Pons (tissue), 1 donor: Measurements from ENCODE around the gene SIK3.
A peak's percentile ranks its signal among the peaks of the same experiment; 100 is the strongest.
"Not testable (repeated sequence)": the region's sequence is repeated elsewhere in the genome, so short reads cannot be mapped to it uniquely, and the experiment has no call there.

Experiments
- DNase-seq: peaks from one replicate; pipeline ENCODE4 v3.0.0-alpha.2; 2016; ENCODE audit warnings: low spot score

SIK3 gene

DNA sequence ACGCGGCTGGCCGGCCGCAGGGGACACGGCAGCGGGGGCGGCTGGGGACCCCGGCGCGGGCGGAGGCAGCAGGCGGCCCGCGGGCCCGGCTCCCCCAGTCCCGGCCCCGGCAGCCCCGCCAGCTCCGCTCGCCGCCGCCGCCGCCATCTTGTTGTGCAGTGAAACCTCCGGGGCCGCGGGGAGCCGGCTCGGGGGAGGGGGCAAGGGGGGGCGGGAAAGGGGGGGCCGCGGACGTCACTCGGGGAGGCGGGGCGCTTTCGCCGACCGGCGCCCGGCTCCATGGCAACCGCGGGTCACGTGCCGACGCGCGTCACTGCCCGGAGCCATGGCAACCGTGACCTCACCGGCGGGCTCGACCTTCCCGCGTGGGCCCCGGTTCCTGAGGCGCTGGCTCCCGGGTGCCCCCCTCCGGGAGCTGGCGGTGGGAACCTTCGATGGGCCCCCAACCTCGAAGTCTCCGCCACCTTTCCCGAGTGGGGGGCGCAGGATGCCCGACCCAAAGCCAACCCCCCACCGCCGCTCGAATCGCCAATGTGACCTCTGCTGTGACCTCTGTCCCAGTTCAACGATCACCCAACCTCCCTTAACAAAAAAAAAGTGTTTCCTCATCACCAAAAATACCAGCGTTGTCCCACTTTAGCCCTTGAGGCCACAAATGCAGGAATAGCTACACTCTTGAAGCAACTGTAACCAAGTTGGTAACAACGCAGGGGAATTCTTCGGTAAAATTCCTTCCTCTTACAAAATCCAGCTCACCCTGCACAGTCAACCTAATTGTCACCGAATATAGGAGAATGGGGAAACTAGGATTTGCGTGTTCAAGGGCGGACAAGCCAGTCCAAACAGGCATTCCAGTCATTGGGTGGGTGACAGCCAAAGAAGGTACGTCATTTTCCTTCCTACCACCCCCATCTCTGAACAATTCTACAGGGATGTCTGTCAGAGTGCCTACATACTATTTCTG is at the start of gene SIK3:
SIK3 (minus strand) TSS at position 160 of the 964 bp plus-strand sequence; CDS start at position 147, 13 bp downstream.
- DNase-seq, result peak; percentile 88

- no peak for DNase-seq
These were observed 48.3 kb upstream of the SIK3 start for GRCh38 chr11:117146521-117146920.

DNA sequence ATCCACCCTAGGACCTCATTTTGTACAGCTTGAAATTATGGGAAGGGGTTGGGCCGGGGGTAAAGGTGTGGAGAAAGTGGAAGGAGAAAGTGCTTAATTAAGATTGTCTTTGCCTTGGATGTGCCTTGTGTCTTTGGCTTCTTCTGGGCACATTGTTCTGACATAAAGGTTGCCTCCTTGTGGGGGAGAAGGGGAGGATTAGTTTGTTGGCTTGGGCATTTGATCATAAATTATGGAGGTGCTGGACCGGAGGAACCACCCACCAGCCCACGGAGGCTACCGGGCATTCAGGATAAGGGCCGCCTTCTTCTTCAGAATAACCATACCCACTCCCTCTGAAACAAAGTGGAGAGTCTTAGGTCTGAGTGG is 47.1 kb upstream of the SIK3 start:
- peak; percentile 34 for DNase-seq

DNA sequence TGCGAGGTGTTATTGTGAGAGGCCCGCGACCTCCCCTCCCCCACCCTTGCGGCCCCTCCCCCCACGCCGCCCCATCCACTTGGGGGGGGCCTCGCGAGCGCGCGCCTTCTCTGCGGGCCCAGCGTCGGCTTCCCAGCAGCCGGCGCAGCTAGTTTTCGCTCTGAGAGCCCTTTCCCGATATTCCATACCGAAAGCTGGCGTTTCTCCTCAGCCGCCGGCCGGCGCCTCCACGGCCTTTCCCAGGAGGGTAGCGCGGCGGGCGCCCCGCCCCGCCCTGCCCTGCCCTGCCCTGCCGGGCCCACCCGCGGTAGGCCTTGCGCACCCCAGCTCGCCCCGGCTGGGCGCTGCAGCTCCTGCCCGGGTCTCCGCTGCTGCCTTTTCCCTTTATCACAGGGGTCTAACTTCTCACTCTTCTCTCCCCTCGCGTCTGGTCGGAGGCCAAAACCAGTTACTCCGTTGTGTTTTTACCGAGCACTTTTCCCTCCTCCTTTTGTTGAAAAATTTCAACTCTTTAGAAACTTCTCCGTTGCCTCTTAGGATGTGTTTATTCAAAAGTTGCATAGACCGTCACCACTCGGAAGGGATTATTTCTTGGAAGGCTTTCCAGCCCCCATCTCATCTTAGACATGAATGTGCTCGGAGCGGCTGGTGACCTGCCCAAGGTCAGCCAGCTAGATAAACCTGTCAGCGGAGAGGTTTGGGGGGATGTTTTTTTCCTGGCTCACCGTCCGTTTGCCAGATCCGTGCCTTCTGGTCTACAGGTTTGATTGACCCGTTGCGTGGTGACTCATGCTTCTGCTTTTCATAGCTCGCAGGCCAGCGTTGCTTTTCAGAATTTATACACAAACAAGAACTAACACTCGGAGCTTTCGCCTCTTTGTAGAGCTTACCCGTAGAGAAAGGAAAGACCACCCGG is 46.5 kb upstream of the SIK3 start:
- DNase-seq, result peak; percentile 56

DNA sequence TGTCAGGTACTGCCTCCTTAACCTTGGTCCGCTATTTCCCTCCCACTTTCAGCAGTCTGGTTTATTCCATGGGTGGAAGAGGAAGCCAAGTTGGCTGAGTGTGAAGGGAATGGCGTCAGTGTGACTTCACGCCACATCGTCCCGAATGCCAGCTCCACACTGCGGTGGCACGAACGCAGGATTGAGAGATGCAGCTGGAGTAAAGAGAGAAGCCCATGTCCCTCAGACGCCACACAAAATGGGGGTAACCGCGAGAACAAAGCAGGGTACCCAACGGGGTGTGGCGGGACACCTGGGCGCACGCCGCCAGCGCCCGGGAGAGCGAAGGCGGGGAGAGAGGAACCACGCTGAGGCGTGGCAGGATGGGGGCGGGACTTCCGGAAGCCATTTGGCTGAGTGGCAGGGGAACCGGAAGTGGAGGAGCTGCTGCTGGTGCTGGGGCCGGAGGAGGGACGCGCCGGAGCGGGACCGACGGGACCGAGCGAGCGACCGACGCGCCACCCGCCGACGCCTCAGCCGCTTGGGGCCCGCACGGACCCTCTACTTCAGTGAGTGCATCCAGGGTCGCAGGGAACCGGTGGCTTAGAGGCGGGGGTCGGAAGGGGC is 45.7 kb upstream of the SIK3 start, which contains the start of gene PAFAH1B2:
PAFAH1B2 (plus strand) TSS at position 417 of the 606 bp plus-strand sequence. CDS start 8,161 bp downstream, outside the sequence.
- DNase-seq, result peak; percentile 94

GRCh38 chr11:117143390-117143789 is 45.2 kb upstream of the SIK3 start:
- DNase-seq, result peak; percentile 54

DNA sequence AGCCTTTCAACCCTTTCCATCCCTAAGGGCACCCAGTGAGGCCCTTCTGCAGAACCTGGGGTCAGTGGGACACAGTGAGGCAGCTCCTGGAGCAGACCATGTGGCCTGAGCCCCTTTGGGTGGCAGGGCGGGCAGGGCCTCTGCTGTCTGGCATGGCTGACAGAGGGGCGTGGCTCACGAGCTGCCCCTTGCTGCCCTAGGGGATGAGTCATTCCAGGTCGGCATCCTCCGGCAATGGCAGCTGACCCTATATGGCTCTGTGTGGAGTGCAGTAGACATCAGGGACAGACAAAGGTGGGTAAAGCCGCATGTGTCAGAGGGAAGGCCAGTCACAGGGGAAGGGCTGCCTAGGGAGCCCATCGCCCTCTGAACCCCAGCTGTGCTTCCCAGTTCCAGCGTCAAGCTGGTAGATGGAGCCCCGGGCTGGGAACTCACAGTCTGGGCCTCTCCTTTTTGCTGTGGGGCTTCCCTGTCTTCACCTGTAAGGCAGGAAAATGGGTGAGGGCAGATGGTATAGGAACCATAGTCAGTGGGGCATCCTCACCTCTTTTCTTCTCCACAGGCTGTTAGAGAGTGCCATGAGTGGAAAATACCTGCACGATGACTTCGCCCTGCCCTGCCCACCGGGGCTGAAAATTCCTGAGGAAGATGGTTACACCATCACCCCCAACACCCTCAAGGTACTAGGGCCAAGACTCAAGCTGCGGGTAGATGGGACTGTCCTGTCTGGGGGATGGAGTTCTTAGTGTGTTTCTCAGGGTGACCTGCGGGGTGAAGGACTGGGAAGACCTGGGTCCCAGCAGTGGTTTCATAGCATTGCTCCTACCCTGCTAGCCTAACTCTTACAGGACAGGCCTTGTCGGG is 39.2 kb upstream of the SIK3 start:
- not testable (repeated sequence) for DNase-seq

DNA sequence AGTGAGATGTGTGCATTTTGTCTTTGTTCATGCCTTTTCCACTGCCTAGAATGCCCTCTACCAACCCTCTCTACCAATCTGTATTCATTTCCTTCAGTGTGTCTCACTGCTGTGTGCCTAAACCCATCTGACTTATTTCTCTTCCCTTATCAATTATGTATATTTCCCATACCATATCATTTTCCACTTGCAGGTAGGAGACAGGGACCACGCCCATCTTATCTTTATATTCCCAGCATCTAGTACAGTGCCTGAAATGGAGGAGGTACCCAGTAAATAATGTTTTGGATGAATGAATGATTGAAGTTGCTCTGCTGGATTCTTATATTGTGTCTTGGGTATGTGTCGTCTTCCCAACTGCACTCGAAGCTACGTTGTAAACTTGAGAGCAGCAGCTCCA is 36.8 kb upstream of the SIK3 start:
- not testable (repeated sequence) for DNase-seq

GRCh38 chr11:117134431-117134830 is 36.2 kb upstream of the SIK3 start:
- no peak for DNase-seq

- DNase-seq, result no peak
These were observed 32.7 kb upstream of the SIK3 start for GRCh38 chr11:117130879-117131278.

GRCh38 chr11:117130396-117130795 is 32.2 kb upstream of the SIK3 start:
- not testable (repeated sequence) for DNase-seq

DNA sequence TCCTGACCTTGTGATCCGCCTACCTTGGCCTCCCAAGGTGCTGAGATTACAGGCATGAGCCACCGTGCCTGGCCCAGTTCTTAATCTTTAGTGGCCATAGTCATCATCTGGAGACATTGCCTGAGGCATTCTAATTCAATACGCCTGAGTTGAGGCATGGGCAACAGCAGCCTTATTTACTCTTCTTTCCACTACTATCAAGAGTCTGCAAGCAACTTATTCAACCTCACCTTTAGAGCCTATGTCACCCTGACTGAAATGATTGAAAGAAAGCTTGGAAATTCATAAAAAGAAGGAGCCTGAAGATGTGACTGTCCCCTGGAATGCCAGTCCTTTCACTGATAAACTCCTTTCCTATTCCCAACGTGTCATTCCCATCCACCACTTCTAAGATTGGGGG is 30.1 kb upstream of the SIK3 start:
- DNase-seq, result no peak

DNA sequence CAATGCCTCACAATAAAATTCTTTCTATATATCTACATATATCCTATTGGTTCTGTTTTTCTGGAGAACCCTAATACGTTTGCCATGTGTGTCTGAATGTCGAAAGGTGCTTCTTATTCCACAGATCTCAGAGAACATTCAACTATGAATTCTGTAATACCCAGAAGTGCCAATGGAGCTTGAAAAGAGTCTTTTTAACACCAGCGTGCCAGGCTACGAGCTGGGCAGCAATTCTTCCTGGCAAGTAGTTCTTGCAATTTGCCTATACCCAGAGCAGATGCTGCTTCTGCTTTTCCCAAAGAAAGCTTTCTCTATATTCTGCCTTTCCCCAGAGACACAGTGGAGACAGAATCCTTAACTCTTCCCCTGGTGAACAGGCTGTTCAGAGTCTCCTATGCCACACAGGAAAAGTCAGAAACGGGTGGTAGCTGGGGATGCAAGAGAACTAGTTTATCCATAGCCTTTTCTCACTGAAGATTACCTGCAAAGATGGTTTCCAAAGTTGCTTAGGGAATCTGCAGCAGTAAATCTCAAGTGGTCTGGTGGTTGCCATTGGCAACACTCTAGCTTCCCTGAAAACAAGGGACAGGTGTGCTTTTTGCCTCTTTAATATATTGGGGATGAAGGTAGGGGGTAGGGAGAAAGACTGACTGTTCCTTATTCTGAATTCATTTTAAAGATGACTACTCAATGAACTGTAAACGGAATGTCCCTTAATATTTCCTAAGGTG is 29.1 kb upstream of the SIK3 start:
- DNase-seq, result peak; percentile 75

DNA sequence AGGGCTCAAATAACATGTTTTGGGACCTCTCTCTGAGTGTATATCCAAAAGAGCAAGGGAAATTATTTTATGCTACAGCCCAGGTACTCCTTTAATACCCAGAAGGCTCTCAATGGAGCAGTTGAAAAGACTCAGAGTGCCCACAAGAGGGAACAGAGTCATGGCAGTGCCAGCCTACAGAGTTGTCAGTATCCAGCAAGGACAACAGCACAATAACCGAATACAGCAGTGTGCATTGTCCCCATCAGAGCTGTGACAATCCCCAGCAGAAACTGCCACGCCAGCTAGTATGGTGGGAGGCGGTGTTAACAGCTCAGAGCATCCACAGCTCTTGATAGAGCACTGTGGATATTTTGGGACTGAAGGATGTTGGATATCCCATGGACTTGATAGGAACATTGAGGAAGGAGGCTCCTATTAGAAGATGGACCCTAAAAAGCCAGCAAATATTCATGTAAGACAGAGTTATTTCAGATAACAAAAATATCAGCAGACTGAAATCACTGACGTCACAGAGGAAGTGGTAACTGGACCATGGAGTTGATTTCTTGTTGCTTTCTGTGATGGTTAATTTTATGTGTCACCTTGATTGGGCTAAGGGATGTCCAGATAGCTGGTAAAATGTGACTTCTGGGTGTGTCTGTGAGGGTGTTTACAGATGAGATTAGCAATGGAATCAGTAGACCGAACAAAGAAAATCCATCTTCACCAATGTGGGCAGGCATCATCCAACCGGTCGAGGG is 28.2 kb upstream of the SIK3 start:
- peak; percentile 97 for DNase-seq

DNA sequence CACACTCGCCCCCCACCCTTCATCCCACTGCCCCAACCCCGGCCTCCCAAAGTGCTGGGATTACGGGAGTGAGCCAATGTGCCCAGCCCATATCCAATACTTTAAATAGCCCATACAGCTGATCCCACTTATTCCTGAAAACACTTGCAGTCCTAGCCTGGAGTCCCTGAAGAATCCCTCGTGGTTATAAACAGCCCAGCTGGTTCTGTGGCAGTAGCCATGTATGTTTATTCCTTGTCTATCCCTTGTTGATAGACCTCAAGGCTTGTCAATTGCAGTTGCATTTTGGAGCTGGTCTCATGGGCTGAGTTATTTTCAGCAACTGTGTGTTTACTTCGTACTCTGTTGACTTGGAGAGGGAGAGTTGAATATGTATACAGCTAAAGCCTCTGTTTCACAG is 24.3 kb upstream of the SIK3 start:
- DNase-seq, result no peak

GRCh38 chr11:117121176-117121575 is 22.9 kb upstream of the SIK3 start:
- DNase-seq, result no peak

GRCh38 chr11:117117681-117118080 is 19.5 kb upstream of the SIK3 start:
- DNase-seq, result no peak

DNA sequence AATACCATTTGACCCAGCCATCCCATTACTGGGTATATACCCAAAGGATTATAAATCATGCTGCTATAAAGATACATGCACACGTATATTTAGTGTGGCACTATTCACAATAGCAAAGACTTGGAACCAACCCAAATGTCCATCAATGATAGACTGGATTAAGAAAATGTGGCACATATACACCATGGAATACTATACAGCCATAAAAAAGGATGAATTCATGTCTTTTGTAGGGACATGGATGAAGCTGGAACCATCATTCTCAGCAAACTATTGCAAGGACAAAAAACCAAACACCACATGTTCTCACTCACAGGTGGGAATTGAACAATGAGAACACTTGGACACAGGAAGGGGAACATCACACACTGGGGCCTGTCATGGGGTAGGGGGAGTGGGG is 14.7 kb upstream of the SIK3 start:
- DNase-seq, result not testable (repeated sequence)

DNA sequence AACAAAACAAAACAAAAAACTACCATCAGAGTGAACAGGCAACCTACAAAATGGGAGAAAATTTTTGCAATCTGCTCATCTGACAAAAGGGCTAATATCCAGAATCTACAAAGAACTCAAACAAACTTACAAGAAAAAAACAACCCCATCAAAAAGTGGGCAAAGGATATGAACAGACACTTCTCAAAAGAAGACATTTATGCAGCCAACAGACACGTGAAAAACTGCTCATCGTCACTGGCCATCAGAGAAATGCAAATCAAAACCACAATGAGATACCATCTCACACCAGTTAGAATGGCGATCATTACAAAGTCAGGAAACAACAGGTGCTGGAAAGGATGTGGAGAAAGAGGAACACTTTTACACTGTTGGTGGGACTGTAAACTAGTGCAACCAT is 14.3 kb upstream of the SIK3 start:
- DNase-seq, result not testable (repeated sequence)
